ENCODE measurements around the gene GPS1.

Gene GPS1

DNA sequence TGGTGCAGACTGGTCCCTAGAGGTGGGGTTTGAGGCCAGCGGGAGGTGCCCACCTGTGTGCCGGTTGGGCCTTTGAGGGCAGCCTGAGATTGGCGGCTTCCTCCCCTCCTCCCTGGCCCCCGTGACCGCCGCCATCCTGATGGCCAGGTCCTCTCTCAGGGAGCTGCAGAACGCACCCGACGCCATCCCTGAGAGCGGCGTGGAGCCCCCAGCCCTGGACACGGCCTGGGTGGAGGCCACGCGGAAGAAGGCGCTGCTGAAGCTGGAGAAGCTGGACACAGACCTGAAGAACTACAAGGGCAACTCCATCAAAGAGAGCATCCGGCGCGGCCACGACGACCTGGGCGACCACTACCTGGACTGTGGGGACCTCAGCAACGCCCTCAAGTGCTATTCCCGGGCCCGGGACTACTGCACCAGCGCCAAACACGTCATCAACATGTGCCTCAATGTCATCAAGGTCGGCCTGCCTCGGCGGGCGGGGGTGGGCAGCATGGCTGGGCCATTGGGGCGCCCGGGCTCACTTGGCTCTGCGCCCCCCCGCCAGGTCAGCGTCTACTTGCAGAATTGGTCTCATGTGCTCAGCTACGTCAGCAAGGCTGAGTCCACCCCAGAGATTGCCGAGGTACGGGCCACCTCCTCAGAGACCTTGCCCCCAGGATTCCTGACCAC is 2.8 kb downstream of the GPS1 start:
- Histone ChIP-seq H3F3A (ENCODE audit: control insufficient read depth, insufficient read depth) (no peaks in the 10 kb centered on the region), H3K27me3 (ENCODE audit: control insufficient read depth, low read length) (no peaks in the 10 kb centered on the region), H3K4me2 (ENCODE audit: low read length) (no peak overlapping the region), H3K4me3 (ENCODE audit: low read length) (no peak overlapping the region), H3K9me2 (replicated peaks; ENCODE audit: control insufficient read depth, low read length) (no peaks in the 10 kb centered on the region), H3K4me1 (ENCODE audit: control insufficient read depth, low read length) (peaks cover 17% of the 10 kb centered on the region), H3K9me3 (ENCODE audit: control insufficient read depth, insufficient read depth, low read length) (no peaks in the 10 kb centered on the region), H3K27ac (ENCODE audit: low read depth, low read length) (no peak overlapping the region), H3K36me3 (ENCODE audit: control insufficient read depth, low read length) (peaks cover 53% of the 10 kb centered on the region), H3K79me2 (ENCODE audit: control insufficient read depth, low read length) (peaks cover 19% of the 10 kb centered on the region), H4K20me1 (ENCODE audit: control insufficient read depth, insufficient read depth, low read depth, low read length) (peaks cover 3% of the 10 kb centered on the region; the same call in 1 of the 2 replicates)
- no peak for TF ChIP-seq EZH2phosphoT487 (IDR thresholded peaks at IDR 0.05; ENCODE audit: borderline replicate concordance, low read length)
- TF ChIP-seq, protein P1, sequence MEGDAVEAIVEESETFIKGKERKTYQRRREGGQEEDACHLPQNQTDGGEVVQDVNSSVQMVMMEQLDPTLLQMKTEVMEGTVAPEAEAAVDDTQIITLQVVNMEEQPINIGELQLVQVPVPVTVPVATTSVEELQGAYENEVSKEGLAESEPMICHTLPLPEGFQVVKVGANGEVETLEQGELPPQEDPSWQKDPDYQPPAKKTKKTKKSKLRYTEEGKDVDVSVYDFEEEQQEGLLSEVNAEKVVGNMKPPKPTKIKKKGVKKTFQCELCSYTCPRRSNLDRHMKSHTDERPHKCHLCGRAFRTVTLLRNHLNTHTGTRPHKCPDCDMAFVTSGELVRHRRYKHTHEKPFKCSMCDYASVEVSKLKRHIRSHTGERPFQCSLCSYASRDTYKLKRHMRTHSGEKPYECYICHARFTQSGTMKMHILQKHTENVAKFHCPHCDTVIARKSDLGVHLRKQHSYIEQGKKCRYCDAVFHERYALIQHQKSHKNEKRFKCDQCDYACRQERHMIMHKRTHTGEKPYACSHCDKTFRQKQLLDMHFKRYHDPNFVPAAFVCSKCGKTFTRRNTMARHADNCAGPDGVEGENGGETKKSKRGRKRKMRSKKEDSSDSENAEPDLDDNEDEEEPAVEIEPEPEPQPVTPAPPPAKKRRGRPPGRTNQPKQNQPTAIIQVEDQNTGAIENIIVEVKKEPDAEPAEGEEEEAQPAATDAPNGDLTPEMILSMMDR (IDR thresholded peaks at IDR 0.05; ENCODE audit: low read depth, low read length, poor library complexity, severe bottlenecking) = no peak

DNA sequence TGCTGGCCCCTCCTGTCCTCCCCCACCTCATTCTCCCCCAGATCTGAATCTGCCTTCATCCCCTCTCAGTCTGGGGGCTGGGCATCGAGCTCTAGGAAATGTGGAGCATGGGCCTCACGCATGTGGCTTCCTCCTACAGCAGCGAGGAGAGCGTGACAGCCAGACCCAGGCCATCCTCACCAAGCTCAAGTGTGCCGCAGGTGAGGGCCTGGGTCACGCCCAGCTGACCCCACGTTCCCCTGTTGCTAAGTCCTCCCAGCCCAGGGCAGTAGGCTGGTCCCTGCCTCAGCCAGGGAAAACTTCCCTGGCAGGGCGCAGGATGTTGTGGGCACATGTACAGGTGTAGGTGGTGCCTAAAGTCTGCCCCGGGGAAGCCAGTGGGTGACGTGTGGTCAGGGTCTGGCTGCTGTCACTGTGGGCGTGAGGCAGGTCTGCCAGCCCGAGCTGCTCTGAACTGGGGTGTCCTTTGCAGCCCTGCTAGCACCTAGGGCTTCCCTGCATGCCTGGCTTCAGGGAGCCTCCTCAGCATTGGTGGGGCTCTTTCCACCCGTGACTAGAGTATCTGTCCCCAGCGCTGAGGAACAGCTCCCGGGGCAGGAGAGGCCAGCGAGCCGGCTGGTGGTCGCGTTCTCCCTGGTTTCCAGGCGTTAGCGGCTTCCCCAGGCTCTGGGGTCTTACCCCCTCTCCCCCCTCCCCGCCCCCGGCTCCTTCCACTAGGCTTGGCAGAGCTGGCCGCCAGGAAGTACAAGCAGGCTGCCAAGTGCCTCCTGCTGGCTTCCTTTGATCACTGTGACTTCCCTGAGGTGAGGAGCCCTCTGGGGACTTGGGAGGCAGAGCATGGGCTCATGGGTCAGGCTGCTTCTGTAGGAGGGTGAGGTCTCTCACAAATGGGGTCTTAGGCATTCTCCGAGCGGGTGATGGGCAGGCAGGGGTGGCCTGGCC is 3.6 kb downstream of the GPS1 start:
- H3F3A ChIP-seq (ENCODE audit: control insufficient read depth, insufficient read depth) = no peaks in the 10 kb centered on the region
- peaks cover 3% of the 10 kb centered on the region; the same call in 1 of the 2 replicates for H4K20me1 ChIP-seq (ENCODE audit: control insufficient read depth, insufficient read depth, low read depth, low read length)
- peaks cover 16% of the 10 kb centered on the region for H3K4me1 ChIP-seq (ENCODE audit: control insufficient read depth, low read length)
- H3K9me3 ChIP-seq (ENCODE audit: control insufficient read depth, insufficient read depth, low read length) = no peaks in the 10 kb centered on the region
- H3K27me3 ChIP-seq (ENCODE audit: control insufficient read depth, low read length) = no peaks in the 10 kb centered on the region
- TF ChIP-seq, protein P1 (IDR thresholded peaks at IDR 0.05; ENCODE audit: low read depth, low read length, poor library complexity, severe bottlenecking) = no peak
- TF ChIP-seq EZH2phosphoT487 (IDR thresholded peaks at IDR 0.05; ENCODE audit: borderline replicate concordance, low read length) = no peak
- no peak overlapping the region for H3K4me2 ChIP-seq (ENCODE audit: low read length)
- no peaks in the 10 kb centered on the region for H3K9me2 ChIP-seq (replicated peaks; ENCODE audit: control insufficient read depth, low read length)
- no peak overlapping the region for H3K4me3 ChIP-seq (ENCODE audit: low read length)
- peaks cover 61% of the 10 kb centered on the region for H3K36me3 ChIP-seq (ENCODE audit: control insufficient read depth, low read length)
- H3K79me2 ChIP-seq (ENCODE audit: control insufficient read depth, low read length) = peaks cover 19% of the 10 kb centered on the region
- no peak overlapping the region for H3K27ac ChIP-seq (ENCODE audit: low read depth, low read length)

DNA sequence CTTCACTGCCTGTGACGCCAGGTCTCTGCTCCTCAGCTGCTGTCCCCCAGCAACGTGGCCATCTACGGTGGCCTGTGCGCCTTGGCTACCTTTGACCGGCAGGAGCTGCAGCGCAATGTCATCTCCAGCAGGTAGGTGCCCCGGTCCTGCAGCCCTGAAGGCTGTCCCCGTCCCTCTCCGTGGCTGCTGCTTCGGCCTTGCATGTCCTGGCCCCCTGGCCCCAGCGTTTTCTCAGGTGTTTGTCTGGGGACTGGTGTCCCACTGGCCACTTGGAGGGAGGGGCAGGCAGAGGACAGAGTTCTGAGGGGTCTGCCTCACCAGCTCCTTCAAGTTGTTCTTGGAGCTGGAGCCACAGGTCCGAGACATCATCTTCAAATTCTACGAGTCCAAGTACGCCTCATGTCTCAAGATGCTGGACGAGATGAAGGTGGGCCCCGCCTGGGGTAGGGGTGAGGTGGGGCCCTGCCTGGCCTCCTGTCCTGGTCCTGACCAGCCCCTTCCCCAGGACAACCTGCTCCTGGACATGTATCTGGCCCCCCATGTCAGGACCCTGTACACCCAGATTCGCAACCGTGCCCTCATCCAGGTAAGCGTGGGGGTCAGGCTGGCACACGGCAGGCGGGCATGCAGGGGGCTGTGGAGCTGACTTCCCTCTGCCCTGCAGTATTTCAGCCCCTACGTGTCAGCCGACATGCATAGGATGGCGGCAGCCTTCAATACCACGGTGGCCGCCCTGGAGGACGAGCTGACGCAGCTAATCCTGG is 4.4 kb downstream of the GPS1 start:
- Histone ChIP-seq H3K27me3 (ENCODE audit: control insufficient read depth, low read length) (no peaks in the 10 kb centered on the region), H3K4me2 (ENCODE audit: low read length) (no peak overlapping the region), H3K36me3 (ENCODE audit: control insufficient read depth, low read length) (peaks cover 70% of the 10 kb centered on the region), H3K27ac (ENCODE audit: low read depth, low read length) (no peak overlapping the region), H3K9me3 (ENCODE audit: control insufficient read depth, insufficient read depth, low read length) (no peaks in the 10 kb centered on the region), H4K20me1 (ENCODE audit: control insufficient read depth, insufficient read depth, low read depth, low read length) (peaks cover 3% of the 10 kb centered on the region; the same call in 1 of the 2 replicates), H3K4me3 (ENCODE audit: low read length) (no peak overlapping the region), H3K9me2 (replicated peaks; ENCODE audit: control insufficient read depth, low read length) (no peaks in the 10 kb centered on the region), H3K79me2 (ENCODE audit: control insufficient read depth, low read length) (peaks cover 16% of the 10 kb centered on the region), H3K4me1 (ENCODE audit: control insufficient read depth, low read length) (peaks cover 8% of the 10 kb centered on the region), H3F3A (ENCODE audit: control insufficient read depth, insufficient read depth) (no peaks in the 10 kb centered on the region)
- no peak for TF ChIP-seq EZH2phosphoT487 (IDR thresholded peaks at IDR 0.05; ENCODE audit: borderline replicate concordance, low read length)
- TF ChIP-seq, protein P1 (IDR thresholded peaks at IDR 0.05; ENCODE audit: low read depth, low read length, poor library complexity, severe bottlenecking) = no peak

Measured in DOHH2 (cell line).